Activated naive CD4-positive, alpha-beta T cell treated with anti-CD3 and anti-CD28 coated beads, Interleukin-2, amount 50 U/mL, for 16 hours (primary cell): ENCODE results near the gene MTHFD1L.

Source experiments
- DNase-seq: peaks from one replicate; pipeline ENCODE4 v3.0.0-alpha.2; 2020

MTHFD1L gene

DNA sequence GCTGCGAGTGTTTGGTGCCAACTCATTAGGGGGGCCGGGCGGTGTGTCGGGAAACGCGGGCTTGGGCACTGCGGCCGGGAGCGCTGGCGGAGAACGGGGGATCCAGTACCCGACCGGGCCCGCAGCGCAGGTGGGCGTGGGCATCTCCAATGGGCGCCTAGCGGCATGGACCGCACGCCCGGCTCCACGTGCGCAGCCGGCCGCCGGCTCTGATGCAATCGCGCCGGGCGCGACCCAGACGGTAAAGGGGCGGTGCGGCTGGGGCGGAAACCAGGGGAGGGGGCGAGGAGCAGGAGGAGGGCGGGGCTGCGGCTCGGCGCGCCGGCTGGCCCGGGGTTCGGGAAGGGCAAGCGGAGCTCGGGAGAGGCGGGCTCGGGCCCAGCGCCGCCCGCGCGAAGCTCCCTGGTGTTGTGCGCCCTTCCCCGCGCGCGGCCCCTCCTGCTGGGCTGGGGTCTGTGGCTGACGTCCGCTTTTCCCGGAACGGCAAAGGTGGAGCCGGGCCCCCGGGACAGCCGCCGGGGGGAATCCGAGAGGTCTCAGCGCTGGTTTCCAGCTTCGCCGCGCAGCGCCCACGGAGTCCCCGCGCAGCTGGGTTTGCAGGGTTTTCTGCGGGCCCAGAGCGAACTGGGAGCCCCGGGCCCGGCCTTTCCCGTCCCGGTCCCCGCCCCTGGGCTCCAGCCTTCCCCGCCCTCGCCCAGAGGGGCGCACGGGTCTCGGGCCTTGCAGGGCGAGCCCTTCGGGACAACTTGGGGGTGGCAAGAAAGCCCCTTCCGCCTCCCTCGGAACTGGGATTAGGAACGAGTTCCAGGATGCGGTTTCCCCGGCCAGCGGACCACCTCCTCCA is 867 bp downstream of the MTHFD1L start:
- DNase-seq, result peak; percentile 87

DNA sequence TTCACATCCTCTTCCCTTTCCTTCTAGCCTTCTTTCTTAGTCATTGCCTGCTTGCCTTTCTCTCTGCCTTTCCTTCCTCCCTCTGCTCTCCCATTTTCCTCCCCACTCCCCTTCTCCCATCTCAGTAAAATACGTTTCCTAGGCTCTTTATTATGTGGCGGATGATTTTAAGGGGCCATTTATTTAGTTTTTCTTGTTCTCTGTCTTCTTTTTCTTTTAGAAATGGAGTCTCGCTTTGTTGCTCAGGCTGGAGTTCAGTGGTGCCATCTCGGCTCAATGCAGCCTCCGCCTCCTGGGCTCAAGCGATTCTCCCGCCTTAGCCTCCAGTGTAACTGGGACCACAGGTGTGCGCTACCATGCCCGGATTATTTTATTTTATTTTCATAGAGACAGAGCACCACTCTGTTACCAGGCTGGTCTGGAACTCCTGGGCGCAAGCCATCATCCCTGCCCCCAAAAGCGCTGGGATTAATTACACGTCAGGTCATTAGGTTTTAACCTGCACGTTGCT is 1.5 kb downstream of the MTHFD1L start:
- DNase-seq, result no peak

DNA sequence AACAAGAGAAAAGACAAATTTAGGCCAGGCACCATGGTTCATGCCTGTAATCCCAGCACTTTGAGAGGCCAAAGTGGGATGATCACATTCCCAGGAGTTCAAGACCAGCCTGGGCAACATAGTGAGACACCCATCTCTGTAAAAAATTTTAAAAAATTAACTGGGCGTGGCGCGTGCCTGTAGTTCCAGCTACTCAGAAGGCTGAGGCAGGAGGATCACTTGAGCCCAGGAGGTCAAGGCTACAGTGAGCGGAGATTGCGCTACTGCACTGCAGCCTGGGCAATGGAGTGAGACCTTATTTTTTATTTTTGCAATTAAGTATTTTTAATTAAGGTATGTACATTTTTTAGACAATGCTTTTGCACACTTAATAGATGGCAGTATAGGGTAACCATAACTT is 3.3 kb downstream of the MTHFD1L start:
- DNase-seq, result no peak

DNA sequence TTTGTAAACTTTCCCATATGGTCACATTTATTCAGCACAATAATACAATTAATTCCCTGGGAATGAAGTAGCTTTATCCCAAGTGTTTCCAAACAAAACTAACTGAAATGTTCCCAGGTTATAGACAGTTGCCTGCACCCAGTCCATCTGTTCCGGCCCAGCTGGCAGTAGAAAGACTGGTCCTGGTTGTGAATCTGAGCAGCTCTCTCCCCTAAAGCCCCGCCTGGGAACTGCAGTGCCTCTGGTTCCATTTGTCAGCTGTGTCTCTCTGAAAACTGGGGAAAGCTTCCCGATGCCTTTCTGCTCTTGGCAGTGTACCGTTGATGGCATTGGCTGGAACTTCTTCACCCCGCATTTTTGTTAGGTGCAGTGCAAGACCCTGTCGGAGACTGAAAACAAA is 8.7 kb downstream of the MTHFD1L start:
- no peak for DNase-seq

DNA sequence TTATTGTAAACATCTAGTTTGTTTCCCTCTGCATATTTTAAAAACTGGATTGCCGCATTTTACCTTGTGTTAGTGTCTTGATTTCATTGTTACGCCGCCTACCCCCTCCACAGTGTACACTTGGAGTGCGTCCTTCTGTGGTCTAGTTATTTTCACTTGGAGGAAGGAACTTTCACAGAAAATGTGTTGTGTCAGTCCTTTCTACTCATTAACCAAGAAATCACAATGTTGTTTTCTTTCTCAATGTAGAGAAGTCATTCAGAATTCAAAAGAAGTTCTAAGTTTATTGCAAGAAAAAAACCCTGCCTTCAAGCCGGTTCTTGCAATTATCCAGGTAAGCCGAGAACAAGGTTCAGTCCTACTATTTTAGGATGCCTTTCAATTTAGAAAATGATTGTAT is 10.3 kb downstream of the MTHFD1L start:
- DNase-seq, result no peak

DNA sequence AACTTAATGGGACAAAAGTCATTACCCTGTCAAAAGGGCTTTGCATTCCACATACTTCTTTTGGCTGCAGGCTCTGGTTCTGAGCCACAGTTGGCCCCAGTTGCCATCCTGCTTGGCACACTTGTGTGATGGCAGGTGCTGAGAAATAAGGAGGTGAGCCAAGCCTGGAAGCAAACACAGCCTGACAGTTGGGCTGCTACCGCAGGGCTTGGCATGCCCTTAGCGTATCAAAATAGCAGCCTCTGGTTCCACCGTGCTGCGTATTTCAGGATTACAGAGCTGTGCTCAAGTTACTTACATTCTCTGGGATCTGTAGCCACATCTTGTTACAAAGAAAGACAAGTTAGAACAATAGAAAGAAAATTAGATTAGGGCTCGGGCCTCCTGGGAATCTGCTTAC is 11.1 kb downstream of the MTHFD1L start:
- no peak for DNase-seq

DNA sequence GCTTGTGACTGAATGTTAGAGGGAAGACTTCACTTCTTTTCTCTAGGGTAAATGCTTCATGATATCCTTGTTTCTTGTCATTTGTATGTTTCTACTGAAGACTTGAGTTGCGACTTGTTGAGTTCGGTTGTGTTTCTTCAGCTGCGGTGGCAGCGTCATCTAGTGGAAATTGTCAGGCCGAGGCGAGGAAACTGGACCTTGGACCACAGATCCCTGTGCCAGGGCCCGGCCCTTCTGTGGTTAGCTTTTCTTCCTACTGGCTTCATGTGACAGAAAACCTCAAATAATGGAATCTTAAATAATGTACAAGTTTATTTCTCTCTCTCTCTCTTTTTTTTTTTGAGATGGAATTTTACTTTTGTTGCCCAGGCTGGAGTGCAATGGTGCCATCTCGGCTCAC is 12.4 kb downstream of the MTHFD1L start:
- DNase-seq, result no peak

DNA sequence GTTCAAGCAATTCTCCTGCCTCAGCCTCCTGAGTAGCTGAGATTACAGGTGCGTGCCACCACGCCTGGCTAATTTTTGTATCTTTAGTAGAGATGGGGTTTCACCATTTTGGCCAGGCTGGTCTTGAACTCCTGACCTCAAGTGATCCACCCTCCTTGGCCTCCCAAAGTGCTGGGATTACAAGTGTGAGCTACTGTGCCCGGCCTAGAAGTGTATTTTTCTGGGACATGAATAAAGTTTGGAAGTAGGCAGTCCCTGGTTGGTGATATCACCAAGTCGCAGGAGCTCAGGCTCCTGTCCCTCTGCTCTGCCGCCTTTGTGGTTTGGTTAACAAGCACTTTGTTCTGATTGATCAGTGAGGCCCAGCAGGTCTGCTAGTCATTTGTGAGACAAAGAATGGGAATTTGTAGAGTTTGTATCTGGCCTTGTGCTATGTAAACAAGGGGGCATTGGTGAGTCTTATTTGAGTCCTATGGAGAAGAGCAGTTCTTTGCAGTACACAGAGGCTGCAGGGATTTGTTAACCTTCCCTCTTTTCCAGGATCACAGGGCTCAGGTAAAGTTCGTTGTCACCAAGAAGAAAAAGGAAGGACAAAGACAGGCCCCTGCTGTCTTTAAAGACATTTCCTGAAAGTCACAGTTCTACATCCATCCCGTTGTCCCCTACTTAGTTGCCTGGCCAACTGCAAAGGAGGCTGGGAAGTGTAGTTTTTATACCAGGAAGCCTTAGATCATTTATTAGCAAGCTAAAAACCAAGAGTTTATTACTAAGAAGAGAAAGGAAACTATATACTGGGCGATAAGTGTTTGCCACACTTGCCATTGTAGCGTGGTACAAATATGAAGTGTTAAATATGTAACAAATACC is 13.1 kb downstream of the MTHFD1L start:
- no peak for DNase-seq

DNA sequence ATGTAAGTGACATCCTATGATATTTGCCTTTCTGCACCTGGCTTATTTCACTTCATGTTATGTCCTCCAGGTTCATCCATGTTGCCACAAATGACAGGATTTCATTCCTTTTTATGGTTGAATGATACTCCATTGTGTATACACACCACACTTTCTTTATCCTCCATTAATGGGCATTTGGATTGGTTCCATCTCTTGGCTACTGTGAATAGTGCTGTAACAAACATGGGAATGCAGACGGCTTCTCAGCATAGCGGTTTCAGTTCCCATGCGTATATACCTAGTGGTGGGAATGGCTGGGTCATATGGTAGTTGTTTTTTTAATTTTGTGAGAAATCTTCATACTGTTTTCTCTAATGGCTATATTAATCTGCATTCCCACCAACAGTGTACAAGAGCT is 14.8 kb downstream of the MTHFD1L start:
- DNase-seq, result no peak

DNA sequence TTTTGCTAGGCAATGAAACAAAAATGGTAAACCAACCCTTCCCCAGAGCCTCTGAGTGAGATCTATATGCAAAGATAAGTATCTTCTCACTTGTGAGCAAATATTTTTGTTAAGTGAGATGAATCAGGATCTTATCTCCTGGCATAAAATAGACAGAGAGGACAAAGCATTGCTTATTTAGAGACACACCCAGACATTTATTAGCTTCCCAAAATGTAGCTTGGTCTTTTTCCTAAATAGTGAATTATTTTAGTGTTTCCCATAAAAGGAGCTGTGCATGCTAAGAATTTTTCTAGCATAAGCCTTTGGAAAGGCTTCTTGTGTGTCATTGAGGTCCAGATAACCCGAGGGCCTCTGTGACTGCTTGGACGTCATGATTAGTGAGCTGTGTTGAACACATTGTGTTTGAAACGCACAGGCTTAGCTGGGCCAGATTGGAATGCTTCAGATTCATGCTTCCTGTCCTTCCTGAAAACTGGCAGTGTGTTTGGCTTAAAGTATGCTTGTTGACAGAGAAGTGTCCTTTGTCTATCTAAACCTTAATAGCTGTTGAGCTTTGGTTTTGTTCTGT is 16.5 kb downstream of the MTHFD1L start:
- DNase-seq, result no peak

DNA sequence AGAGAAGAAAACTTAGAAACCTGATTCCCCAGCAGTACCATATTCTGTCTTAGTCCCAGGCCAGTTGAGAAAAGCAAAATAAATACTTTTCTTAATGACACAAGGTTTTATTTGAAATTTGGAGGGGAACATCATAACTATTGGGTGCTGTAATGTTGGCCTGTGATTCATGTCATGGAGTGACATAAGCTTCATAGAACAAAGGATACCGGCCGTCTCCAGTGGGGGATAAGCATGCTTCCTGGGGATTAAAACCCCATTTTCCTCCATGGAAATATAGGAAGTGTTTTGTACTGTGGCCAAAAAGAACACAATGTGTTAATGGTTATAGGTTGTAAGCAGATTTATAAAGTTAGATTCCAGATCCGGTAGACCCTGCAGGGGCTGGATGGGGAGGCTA is 18.0 kb downstream of the MTHFD1L start:
- DNase-seq, result no peak

DNA sequence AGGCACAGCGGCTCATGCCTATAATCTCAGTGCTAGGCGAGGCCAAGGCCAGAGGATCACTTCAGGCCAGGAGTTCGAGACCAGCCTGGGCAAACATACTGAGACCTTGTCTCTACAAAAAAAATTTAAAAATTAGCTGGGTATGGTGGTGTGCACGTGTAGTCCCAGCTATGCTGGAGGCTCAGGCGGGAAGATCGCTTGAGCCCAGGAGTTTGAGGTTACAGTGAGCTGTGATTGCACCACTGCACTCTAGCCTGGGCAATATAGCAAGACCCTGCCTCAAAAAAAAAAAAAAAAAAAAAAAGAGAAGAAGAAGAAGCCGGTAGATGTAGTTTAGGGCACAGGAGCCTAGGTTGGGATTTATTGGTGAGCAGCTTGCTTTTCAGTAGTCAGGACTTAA is 20.7 kb downstream of the MTHFD1L start:
- DNase-seq, result no peak

DNA sequence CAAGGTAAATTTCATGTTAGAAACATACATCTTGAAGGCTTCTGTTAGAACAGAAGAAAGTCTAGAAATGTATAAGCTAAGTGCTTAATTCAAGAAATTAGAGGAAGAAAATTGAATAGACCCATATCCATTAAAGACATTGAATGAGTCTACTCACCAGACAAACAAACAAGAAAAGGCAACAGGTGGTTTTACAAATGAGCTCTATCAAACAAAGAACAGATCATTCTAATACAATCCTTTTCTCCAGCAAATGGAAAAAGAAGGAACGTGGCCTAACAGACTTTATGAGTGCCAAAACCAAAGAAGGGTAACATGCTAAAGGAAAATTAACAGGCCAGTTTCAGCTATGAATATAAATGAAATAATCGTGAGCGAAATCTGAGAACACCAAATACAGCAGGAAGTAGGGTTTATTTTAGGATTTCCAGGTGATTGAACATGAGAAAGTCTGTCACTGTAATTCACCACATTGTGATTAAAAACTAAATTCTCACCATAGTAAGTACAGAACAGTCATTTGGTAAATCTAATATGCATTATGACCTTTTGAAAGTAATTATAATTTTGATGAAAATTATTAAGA is 22.6 kb downstream of the MTHFD1L start:
- DNase-seq, result no peak

DNA sequence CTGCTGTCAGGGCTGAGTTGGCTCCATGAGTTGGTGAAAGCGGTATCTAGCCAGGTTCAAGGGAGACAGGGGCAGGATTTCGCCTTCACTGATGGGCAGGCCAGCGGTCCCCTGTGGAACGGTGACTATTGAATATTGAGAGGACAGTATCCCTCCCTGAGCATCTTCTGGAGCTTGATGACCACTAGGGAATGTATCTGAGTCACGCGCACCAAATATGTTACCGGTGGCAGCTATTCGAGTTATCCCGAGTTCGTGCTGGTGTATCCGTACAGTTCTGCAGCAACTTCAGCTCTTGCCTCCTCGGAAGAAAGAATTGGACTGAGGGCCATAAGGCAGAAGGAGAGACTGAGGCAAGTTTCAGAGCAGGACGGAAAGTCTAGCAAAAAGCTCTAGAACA is 24.8 kb downstream of the MTHFD1L start:
- no peak for DNase-seq

DNA sequence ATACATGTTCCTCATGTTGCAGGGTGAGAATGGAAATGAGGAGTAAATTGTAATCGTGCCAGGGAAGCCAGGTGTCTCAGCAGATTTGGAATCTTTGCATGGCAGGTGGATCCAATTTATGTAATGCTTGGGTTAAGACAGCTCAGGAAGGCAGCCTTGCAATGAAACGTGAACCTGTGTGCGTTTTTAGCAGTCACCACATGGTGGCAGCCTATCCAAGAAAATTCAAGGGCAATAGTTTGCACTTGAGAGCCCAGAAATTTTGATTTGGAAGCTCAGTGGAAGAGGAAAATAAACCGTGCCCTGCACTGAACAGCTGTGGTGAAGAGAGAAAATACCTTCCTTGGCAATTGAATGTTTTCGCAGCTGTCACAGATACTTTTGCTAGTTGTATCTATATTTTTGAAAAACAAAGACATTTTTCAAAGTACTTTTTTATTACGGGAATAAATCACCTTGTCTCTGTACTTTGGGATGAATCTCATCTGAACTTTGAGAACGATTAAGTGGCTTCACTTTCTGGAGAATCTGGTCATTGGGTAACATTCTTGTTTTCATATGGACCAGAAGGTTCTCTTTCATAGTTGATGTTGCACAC is 26.5 kb downstream of the MTHFD1L start:
- DNase-seq, result peak; percentile 46

DNA sequence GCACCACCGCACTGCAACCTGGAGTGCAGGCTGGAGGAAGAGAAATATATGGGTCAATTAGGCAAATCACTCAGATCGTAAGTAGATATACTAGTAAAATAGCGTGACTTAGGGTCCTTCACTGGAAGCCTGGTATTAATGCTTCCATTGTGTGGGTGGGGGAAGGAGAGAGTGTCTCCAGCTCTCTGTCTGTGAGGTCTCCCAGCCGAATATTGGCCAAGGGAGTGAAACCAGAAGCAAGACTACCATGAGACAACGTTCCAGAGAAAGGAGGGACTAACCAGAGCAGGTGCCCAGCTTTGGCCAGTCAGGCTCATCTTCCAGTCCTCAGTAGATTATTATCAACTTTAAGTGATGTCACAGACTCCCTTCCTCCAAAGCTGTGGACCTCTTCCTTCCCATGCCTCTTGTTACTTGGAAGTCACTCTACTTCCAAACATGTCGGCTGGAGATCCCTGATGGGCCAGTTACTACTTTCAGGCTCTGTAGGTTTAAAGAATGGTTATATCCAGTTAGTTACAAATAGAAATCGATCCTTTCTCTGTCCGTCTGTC is 28.8 kb downstream of the MTHFD1L start:
- no peak for DNase-seq

DNA sequence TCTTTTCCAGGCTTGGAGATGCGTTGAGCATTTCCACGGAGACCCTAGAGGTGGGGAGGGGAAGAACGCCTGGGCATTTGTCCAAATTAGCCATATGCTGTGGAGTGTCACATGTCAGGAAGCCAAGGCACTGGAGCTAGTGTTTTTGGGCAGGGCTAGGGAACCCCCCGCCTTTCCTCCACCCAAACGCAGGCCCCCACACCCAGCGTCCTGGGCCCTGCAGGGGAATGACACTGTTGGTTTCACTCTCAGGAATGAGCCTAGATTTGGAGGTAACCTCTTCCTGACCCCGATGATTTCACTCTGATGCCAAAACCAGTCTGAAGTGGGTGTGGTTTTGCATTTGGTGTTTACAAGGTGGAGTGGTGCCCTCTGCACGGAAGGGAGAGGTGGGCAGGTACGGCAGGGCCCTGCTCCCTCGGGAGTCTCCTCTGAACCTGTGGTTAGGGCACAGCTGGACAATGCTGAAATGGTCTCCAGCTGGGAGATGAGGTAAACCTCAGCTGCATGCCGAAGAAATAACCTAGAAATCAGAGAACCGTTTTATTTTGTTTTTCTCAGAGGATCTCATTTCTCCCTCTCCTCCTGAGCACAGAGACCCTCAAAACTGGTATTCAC is 29.5 kb downstream of the MTHFD1L start:
- DNase-seq, result peak; percentile 15

DNA sequence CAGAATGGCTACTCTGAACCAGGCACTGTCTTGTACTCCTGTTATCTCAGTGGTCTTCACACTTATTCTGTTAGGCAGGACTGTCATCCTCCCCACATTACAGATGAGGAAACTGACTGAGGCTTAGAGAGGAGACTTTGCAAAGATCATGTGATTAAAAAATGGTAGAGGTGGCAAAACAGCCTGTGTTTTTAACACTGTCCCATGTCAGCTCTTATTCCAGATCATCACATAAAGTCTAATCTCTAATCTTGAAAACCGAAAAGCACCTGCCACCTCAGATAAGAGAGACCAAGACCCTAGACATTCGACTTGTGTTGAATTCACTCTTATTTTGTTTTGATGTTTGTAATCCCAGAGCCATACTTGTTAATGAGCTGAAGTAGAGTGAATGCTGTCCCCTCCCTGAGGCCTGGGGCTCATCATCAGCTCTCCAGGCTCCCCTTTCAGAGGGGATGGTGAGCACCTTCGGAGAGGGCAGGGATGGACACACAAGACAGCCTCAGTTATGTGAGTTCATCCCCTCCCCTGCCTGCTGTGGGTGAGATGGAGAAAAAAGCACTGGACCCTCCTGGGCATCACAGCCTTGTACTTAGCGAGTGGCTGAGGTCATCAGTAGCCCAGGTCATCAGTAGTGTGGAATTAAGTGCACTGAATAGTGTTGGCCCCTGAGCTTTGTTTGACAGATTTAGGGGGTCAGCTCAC is 30.6 kb downstream of the MTHFD1L start:
- DNase-seq, result no peak

DNA sequence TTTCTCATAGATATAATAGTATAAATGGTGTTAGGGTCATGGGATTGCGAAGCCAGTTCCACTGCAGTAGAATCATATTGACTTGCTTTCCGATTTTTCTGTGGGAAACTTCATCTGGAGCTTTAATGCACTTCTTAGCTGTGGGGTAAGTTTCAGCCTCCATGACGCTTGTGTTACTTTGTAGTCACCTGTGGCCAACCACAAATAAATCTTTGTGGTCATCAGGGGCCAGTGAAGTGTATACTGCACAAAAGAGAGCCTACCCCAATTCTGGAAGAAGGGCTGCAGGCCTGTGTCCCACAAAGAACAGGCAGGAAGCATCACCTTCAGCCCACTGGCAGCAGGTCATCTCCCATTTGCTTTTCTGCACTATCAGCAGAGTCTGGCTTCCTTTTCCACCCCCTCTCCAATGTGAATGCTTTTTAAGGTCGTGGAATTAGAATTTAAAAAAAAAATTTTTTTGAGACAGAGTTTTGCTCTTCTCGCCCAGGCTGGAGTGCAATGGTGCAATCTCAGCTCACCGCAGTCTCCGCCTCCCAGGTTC is 32.0 kb downstream of the MTHFD1L start:
- no peak for DNase-seq

DNA sequence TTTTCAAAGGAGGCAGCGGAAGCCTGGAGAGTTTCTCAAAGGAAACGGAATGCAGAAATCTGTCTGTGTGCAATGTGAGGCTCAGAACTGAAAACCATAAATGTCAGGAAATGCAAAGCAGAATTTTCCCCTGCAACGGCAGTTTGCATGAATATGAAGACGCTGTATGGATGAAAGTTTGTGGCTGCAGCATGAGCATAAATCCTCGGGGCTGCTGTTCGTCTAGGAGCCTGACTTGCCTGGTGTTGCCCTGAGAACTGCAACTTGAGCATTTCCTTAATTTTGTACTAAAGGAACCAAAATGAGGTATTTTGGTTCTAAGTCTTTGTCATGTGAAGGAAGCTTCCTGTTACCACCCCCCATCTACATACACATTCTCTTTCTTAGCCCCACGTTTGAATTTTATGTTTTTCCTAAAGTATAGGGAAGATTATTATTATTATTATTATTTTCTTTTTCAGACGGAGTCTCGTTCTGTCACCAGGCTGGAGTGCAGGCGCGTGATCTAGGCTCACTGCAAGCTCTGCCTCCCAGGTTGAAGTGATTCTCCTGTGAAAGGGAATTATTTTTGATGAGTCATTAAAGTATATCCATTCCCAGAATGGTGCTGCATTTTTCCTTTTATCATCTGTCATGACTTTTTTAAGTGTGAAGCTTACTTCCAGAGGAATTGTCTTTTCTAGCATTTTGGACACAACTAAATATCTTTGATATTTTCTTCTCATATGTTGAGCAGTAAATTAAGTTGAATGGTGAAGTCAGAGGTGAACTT is 33.1 kb downstream of the MTHFD1L start:
- DNase-seq, result no peak
